GM10266 (cell line): ENCODE results near the gene LHFPL3.
"Not testable (repeated sequence)": the region's sequence is repeated elsewhere in the genome, so short reads cannot be mapped to it uniquely, and the experiment has no call there.

Source experiments
- DNase-seq: peaks from one replicate; pipeline ENCODE4 v3.0.0; 2012; ENCODE audit errors: extremely low spot score
- TF ChIP-seq, protein P1 (sequence below): IDR thresholded peaks from 2 replicates; pipeline ENCODE4 v1.5.1; 2012; ENCODE audit warnings: mild to moderate bottlenecking, low read depth; ENCODE audit not compliant: control insufficient read depth, insufficient read depth; ENCODE audit errors: missing control alignments

The LHFPL3 gene

DNA sequence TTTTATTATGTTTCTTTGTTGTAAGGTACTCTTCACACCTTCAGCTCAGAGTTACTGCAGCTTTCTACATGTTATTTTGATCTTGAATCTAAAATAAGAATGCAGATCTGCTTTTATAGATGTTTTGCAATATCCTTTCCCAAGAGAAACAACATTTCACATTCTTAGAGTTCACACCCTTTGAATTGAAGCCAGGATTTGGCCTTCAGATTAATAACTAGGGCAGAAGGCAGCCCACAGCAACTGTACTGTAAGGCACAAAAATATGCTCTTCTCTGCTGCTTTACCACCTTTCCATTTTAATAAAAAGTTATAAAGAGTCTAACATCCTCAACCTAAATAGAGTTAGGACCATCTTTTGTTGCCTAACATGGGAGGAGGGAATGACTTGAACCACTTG is 224.7 kb downstream of the LHFPL3 start:
- TF ChIP-seq, protein P1, sequence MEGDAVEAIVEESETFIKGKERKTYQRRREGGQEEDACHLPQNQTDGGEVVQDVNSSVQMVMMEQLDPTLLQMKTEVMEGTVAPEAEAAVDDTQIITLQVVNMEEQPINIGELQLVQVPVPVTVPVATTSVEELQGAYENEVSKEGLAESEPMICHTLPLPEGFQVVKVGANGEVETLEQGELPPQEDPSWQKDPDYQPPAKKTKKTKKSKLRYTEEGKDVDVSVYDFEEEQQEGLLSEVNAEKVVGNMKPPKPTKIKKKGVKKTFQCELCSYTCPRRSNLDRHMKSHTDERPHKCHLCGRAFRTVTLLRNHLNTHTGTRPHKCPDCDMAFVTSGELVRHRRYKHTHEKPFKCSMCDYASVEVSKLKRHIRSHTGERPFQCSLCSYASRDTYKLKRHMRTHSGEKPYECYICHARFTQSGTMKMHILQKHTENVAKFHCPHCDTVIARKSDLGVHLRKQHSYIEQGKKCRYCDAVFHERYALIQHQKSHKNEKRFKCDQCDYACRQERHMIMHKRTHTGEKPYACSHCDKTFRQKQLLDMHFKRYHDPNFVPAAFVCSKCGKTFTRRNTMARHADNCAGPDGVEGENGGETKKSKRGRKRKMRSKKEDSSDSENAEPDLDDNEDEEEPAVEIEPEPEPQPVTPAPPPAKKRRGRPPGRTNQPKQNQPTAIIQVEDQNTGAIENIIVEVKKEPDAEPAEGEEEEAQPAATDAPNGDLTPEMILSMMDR, result no peak
- no peak for DNase-seq

DNA sequence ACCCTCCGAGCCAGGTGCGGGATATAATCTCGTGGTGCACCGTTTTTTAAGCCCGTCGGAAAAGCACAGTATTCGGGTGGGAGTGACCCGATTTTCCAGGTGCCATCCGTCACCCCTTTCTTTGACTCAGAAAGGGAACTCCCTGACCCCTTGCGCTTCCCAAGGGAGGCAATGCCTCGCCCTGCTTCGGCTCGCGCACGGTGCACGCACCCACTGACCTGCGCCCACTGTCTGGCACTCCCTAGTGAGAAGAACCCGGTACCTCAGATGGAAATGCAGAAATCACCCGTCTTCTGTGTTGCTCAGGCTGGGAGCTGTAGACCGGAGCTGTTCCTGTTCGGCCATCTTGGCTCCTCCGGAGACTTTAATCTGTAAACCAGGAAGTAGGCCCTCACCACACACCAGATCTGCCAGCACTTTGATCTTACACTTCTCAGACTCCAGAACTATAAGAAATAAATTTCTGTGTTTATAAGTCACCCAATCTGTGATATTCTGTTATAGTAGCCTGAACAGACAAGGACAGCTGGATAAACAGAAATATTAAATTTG is 235.0 kb downstream of the LHFPL3 start:
- DNase-seq, result not testable (repeated sequence)

DNA sequence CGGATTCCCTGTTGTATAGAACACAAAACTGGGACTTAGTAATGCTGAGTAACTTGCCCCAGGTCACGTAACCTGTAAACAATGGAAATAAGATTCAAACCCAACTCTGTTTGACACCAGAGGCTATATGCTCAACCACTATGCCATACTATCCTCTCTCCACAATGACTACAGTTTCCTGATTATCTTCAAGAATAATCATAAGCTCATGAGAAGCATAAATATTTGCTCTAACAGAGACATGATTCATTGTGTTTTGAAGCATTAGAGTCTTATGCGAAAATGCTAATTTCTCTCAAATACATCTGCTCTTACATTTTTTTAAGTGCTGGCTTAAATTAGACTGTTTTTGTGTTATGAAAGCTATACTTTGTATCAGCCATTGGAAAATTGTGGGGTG is 241.3 kb downstream of the LHFPL3 start:
- DNase-seq, result no peak
- TF ChIP-seq, protein P1, result no peak

DNA sequence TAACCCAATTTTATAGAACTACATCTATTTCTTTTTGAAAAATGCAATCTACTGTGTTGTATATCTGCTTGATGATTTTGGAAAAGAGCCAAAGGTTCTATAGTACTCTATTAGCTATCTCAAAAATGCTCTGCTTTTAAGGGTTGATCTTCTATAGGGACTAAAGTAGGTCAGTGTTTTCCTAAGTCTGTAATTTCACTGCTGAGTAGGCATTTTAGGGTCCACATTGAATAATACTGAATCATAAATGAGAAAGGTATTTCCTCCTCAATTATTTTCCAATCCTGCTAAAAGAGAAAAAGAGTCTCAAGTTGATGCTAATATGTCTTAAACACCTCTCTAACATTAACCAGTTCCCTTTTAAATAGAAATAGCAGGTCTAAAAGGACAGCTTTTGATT is 244.2 kb downstream of the LHFPL3 start:
- TF ChIP-seq, protein P1, result no peak
- no peak for DNase-seq

DNA sequence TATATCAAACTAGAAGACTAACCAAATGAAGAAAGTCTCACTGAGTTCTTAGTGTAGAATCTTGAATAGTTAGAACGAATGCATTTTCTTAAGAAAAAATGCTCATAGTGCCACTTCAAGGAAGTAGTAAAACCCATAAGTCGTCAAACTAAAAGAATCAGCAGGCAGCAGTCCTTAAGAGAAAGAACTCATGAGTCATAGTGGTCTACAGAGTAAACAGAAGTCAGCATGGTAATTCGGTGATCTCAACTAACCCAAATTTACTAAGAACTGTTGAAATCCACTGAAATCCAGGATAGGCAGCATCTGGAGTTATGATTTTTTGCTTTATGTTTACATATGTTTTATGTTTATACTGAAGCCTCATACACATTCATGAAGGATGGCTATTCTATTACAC is 256.2 kb downstream of the LHFPL3 start:
- TF ChIP-seq, protein P1, result no peak
- no peak for DNase-seq

DNA sequence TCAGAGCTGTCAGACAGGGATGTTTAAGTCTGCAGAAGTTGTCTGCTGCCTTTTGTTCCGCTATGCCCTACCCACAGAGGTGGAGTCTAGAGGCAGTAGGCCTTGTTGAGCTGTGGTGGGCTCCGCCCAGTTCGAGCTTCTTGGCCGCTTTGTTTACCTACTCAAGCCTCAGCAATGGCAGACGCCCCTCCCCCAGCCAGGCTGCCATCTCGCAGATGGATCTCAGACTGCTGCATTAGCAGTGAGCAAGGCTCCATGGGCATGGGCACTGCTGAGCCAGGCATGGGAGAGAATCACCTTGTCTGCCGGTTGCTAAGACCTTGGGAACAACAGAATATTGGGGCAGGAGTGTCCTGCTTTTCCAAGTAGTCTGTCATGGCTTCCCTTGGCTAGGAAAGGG is 267.2 kb downstream of the LHFPL3 start:
- DNase-seq, result not testable (repeated sequence)

DNA sequence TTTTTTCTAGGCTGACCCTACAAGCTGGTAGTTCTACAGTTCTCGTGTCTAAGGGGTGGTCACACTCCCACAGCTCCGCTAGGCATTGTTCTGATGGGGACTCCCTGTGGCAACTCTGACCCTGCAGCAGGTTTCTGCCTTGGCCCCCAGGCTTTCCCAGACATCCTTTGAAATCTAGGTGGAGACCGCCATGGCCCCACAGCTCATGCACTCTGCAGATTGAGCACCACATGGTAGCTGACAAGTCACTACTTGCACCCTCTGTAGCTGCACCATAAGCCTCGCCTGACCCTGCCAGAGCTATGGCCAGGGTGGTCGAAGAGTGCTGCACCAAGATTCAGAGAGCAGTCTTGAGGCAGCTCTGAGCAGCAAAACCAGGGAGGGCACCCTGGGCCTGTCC is 275.6 kb downstream of the LHFPL3 start:
- TF ChIP-seq, protein P1, result no peak
- no peak for DNase-seq

DNA sequence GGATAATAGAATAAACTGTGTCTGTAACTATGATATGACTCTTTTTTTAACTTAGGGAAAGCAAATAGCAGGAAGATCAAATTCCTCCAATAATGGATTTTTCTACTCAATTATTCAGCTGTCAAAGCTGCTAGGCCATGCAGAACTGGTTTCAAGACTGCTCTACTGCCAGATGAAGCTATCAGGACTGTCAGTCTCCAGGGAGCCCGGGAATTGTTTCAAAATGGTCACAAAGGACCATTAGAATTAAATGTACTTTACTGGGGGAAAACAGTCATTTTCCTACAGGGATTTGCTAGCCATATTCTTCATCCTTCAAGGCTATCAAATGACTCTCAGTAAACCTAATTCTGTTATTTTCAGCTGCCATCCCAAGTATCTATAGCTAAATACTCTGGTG is 276.3 kb downstream of the LHFPL3 start:
- DNase-seq, result no peak
- TF ChIP-seq, protein P1, result no peak

DNA sequence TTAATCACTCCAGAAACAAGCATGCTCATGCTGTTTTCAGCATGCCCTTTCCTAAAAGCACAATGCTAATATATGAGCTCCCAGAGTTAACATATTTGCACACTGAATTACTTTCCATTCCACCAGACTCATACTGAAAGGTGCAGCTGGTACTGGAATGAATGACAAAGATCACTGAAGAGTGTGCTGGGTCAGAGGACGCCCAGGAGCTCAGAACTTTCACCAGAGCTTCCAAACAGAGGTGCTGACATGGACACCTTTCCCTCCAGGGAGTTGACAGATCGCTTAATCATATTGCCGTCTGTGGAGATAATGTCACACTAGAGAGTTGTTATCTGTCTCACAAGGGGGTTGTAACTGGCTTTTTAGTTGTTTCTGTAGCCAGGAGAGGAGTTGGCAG is 292.9 kb downstream of the LHFPL3 start:
- TF ChIP-seq, protein P1, result no peak
- DNase-seq, result no peak
